Gastrocnemius medialis (tissue), 4 donors: ENCODE results near the gene PHF12. TPM values are rescaled to one million over a fixed set of nuclear protein-coding genes. Genes with fewer than 3 reads are reported as not detected.

Source experiments
- ATAC-seq, 2 donors: fragments of 150-250 bp; one replicate each; pipeline ENCODE4 v1.9.1; 2016
- DNase-seq, 2 donors: peaks; one replicate each; pipeline ENCODE4 v3.0.0-alpha.2; 2019
- H3K27ac ChIP-seq, 4 donors: fragments of 200-600 bp; sonication (generic); 1 replicate in 1 of 4; 2 replicates in 3 of 4; pipeline ENCODE4 v1.5.1; 2016 to 2018; ENCODE audit warnings: mild to moderate bottlenecking in 2 of 4, moderate library complexity in 1 of 4
- H3K27me3 ChIP-seq, 3 donors: fragments of 200-600 bp; sonication (generic) in 2 of 3; 1 replicate in 1 of 3; 2 replicates in 2 of 3; pipeline versions ENCODE4 v1.5.1 to v1.6.0; 2016 to 2019; ENCODE audit warnings: mild to moderate bottlenecking in 1 of 3, moderate library complexity in 1 of 3
- H3K36me3 ChIP-seq, 2 donors: fragments of 200-600 bp; sonication (generic) in 1 of 2; one replicate each; pipeline ENCODE4 v1.5.1; 2017 to 2018
- H3K4me1 ChIP-seq, 2 donors: fragments of 200-600 bp; sonication (generic) in 1 of 2; one replicate each; pipeline ENCODE4 v1.5.1; 2016 to 2017; ENCODE audit warnings: mild to moderate bottlenecking in 2 of 2
- H3K4me3 ChIP-seq, 4 donors: fragments of 200-600 bp; sonication (generic) in 3 of 4; 1 replicate in 1 of 4; 2 replicates in 3 of 4; pipeline ENCODE4 v1.5.1; 2016 to 2019; ENCODE audit warnings: mild to moderate bottlenecking in 2 of 4
- H3K9me3 ChIP-seq, 3 donors: fragments of 200-600 bp; sonication (generic) in 2 of 3; 1 replicate in 1 of 3; 2 replicates in 2 of 3; pipeline ENCODE4 v1.5.1; 2016 to 2019
- POLR2A ChIP-seq, 2 donors: fragments of 450-650 bp; IDR thresholded peaks; one replicate each; pipeline ENCODE4 v1.6.1; 2017; ENCODE audit warnings: antibody characterized with exemption in 2 of 2, mild to moderate bottlenecking in 2 of 2, moderate library complexity in 2 of 2
- in situ Hi-C, 4 donors: fragments of 200-750 bp; cut with MboI; loops; one replicate each; pipeline versions ENCODE4 v1.15.0 to v1.8.0; 2017; ENCODE audit warnings: low sequenced_read_pairs in 4 of 4
- intact Hi-C: fragments of 100-400 bp; cut with DNase I; formaldehyde crosslinking; loops from one replicate; pipeline ENCODE4 v1.15.1; 2023; ENCODE audit warnings: low total_unique reads
- total RNA-seq, 4 donors: library from RNA; depleted of rRNA; stranded (reverse); fragments of >200 nt; gene quantifications; one replicate each; pipeline versions ENCODE4 v1.1.0 to v1.2.3, GENCODE V29; 2016
- TF ChIP-seq, protein P1 (sequence below), 5 experiments: fragments of 450-650 bp in 3 of 5; fragments of 200-600 bp in 2 of 5; sonication (generic) in 2 of 5; IDR thresholded peaks in 4 of 5; conservative IDR thresholded peaks in 1 of 5; 1 replicate in 4 of 5; 2 replicates in 1 of 5; pipeline ENCODE4 v1.5.1; 2016 to 2019; ENCODE audit warnings: antibody characterized with exemption in 5 of 5, mild to moderate bottlenecking in 3 of 5, moderate library complexity in 3 of 5

Gene PHF12
- total RNA-seq, 4 donors from 2014 or later = 22.1 to 37.3 (median 24.2) TPM

DNA sequence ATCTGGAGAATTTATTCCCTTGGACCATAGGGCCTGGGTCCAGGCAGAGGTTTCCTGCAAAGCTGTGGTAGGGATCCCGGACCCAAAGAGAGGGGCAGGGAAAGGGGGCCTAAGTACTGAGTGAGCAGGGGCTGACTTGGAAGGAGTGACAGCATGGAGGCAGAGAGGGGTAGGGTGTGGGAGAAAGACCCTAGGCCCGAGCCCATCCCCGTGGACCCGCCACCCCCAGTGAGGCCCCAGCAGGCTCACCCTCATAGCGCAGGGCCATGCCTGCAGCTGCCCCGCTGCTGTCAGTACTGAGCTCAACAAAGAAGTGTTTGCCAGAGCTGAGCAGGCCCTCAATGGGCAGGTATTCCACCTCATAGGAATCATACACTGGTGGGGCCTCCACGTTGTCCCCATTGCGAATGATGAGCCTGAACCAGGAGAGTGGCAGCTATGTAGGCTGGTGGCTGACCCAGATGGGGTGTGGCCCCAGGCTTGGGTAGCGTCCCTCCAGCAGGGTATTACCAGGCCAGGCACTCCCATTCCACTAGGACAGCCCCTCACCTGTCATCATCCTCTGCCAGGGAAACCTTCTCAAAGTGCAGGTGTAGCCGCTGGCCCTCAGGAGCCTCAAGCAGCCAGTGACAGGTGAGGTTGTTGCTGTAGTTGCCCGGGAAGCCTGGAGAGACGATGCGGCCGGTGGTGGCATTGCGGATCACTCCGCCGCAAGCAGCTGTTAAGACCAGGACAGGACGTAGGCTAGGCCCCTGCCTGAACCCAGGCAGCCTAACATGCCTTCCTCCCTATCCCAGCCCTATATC is 9.1 kb upstream of the PHF12 start:
- no peak for DNase-seq
- in situ Hi-C loops (loop anchor here (10.0 to 25.0 kb wide), 4 partner anchors 144 to 623 kb away; partner anchors contain the start of genes IFT20 (in 2 of the 4), TNFAIP1 (in 2 of the 4), POLDIP2 (in 1 of the 4) and SARM1 (in 1 of the 4)), intact Hi-C loops (no loop called here)
- TF ChIP-seq, protein P1, sequence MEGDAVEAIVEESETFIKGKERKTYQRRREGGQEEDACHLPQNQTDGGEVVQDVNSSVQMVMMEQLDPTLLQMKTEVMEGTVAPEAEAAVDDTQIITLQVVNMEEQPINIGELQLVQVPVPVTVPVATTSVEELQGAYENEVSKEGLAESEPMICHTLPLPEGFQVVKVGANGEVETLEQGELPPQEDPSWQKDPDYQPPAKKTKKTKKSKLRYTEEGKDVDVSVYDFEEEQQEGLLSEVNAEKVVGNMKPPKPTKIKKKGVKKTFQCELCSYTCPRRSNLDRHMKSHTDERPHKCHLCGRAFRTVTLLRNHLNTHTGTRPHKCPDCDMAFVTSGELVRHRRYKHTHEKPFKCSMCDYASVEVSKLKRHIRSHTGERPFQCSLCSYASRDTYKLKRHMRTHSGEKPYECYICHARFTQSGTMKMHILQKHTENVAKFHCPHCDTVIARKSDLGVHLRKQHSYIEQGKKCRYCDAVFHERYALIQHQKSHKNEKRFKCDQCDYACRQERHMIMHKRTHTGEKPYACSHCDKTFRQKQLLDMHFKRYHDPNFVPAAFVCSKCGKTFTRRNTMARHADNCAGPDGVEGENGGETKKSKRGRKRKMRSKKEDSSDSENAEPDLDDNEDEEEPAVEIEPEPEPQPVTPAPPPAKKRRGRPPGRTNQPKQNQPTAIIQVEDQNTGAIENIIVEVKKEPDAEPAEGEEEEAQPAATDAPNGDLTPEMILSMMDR (IDR thresholded peaks at IDR 0.05 in 4 of 5, conservative IDR thresholded peaks at IDR 0.05 in 1 of 5) = no peak
- no peak for TF ChIP-seq POLR2A (IDR thresholded peaks at IDR 0.05)
- no peaks in the 10 kb centered on the region for H3K9me3 ChIP-seq
- H3K4me1 ChIP-seq = no peaks in the 10 kb centered on the region
- H3K36me3 ChIP-seq = no peaks in the 10 kb centered on the region
- H3K4me3 ChIP-seq = no peak overlapping the region
- no peak overlapping the region for H3K27ac ChIP-seq
- ATAC-seq = no peak
- H3K27me3 ChIP-seq = peaks cover 0 to 10% (median 4%) of the 10 kb centered on the region in 3 donors

DNA sequence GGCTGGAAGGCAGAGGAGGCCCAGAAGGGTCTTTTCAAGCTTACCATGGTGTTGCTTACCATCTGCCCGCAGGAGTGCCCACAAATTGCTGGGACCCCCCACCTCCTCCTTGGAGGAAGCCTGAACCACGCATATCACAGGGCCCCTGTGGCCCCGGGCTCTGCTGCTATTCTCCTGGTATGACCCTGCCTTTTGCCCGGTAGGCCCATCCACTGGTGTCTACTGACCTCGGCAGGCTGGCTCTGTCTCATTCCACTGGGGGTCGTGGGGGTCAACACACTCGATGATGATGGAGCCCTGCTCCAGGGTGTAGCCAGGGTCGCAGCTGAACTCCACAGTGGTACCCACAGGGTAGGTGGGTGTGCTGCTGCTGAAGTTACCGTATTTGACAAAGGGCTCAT is 8.2 kb upstream of the PHF12 start:
- Histone ChIP-seq H3K4me1 (no peaks in the 10 kb centered on the region), H3K27me3 (peaks cover 0 to 10% (median 4%) of the 10 kb centered on the region in 3 donors), H3K9me3 (no peaks in the 10 kb centered on the region), H3K4me3 (no peak overlapping the region), H3K27ac (no peak overlapping the region), H3K36me3 (no peaks in the 10 kb centered on the region)
- intact Hi-C loops (no loop called here), in situ Hi-C loops (loop anchor here (10.0 to 25.0 kb wide), 3 partner anchors 597 to 625 kb away; partner anchors contain the start of genes IFT20 (in 3 of the 4), TNFAIP1 (in 3 of the 4), POLDIP2 (in 1 of the 4) and SARM1 (in 1 of the 4))
- TF ChIP-seq, protein P1 (IDR thresholded peaks at IDR 0.05 in 4 of 5, conservative IDR thresholded peaks at IDR 0.05 in 1 of 5) = no peak
- TF ChIP-seq POLR2A (IDR thresholded peaks at IDR 0.05) = no peak
- DNase-seq = no peak
- ATAC-seq = no peak

DNA sequence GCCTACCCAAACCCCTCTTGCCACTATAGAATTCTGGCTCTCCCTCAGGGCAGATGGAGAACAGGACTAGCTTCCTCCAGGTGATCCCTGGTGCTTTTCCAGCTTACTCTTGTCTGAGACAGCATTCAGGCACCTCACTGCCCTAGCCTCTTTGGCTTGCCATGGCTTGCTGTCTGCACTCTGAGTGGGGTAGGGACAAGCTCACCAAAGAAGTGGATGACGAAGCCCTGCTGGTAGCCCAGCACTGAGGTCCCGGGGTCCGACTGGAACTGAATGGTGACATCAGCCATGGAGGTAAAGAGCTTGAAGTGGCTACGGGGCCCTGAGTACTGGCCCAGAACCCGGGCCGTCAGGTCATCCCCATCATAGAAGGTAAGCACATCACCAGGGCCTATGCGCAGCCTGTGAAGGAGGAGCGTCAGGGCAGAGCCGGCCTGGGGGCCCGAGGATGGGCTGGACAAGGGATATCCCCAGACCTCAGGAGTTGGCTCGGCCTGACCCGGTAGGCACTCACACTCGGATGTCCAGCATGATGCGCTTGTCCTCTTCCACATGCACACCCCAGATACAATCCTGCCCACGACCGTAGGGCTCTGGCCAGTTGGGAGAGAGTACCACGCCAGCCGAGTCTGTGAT is 7.6 kb upstream of the PHF12 start:
- in situ Hi-C loops (loop anchor here (10.0 to 25.0 kb wide), 3 partner anchors 597 to 624 kb away; partner anchors contain the start of genes IFT20 (in 3 of the 4), TNFAIP1 (in 3 of the 4), POLDIP2 (in 1 of the 4) and SARM1 (in 1 of the 4)), intact Hi-C loops (no loop called here)
- H3K4me3 ChIP-seq = no peak overlapping the region
- no peak for ATAC-seq
- DNase-seq = no peak
- H3K27ac ChIP-seq = no peak overlapping the region
- no peaks in the 10 kb centered on the region for H3K36me3 ChIP-seq
- no peaks in the 10 kb centered on the region for H3K9me3 ChIP-seq
- no peaks in the 10 kb centered on the region for H3K4me1 ChIP-seq
- peaks cover 0 to 7% (median 4%) of the 10 kb centered on the region in 3 donors for H3K27me3 ChIP-seq
- no peak for TF ChIP-seq POLR2A (IDR thresholded peaks at IDR 0.05)
- TF ChIP-seq, protein P1 (IDR thresholded peaks at IDR 0.05 in 4 of 5, conservative IDR thresholded peaks at IDR 0.05 in 1 of 5) = no peak

DNA sequence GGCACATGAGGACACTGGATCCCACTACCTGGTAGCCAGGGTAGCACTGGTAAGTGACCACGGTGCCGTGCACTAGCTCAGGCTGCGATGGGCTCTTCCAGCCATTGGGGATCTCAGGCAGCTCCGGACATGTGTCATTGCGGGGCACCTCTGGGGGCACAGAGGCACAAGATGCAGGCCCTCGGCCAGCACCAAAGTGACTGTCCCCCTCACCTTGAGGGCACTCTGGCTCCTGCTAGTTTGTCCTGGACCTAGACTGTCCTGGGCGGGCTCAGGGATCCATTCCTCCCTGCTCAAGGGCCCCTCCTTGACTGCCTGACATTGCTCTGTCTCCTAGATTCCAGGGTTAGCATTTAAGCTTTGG is 6.7 kb upstream of the PHF12 start:
- DNase-seq (no peak), ATAC-seq (no peak)
- peaks cover 0 to 5% of the 10 kb centered on the region in 2 donors for H3K4me1 ChIP-seq
- no peak overlapping the region for H3K27ac ChIP-seq
- peaks cover 0 to 4% (median 0%) of the 10 kb centered on the region in 3 donors for H3K27me3 ChIP-seq
- no peak overlapping the region for H3K4me3 ChIP-seq
- intact Hi-C loops = no loop called here
- H3K36me3 ChIP-seq = no peaks in the 10 kb centered on the region
- in situ Hi-C loops = loop anchor here (10.0 to 25.0 kb wide), 3 partner anchors 596 to 623 kb away; partner anchors contain the start of genes IFT20 (in 3 of the 4), TNFAIP1 (in 3 of the 4), POLDIP2 (in 1 of the 4) and SARM1 (in 1 of the 4)
- H3K9me3 ChIP-seq = no peaks in the 10 kb centered on the region
- TF ChIP-seq, protein P1 (IDR thresholded peaks at IDR 0.05 in 4 of 5, conservative IDR thresholded peaks at IDR 0.05 in 1 of 5) = no peak
- TF ChIP-seq POLR2A (IDR thresholded peaks at IDR 0.05) = no peak
